Fibroblast of lung (primary cell): ENCODE data around the gene WDR37.

Source experiments
- CTCF ChIP-seq, 2 donors: IDR thresholded peaks in 1 of 2; conservative IDR thresholded peaks in 1 of 2; 1 replicate in 1 of 2; 2 replicates in 1 of 2; pipeline ENCODE4 v1.5.1; 2011 to 2012; ENCODE audit warnings: low read length in 2 of 2, control low read depth in 1 of 2, inconsistent platforms in 1 of 2, low read depth in 1 of 2, mild to moderate bottlenecking in 1 of 2
- EZH2 ChIP-seq: IDR thresholded peaks from 2 replicates; pipeline ENCODE4 v1.5.1; 2012; ENCODE audit warnings: low read length, control low read depth, mild to moderate bottlenecking; ENCODE audit errors: missing control alignments

- TF ChIP-seq EZH2 (no peak), CTCF (conservative IDR thresholded peaks at IDR 0.05 in 1 of 2, IDR thresholded peaks at IDR 0.05 in 1 of 2; ENCODE audit: low read depth in 1 of 2, low read length in 2 of 2) (no peak)
Observed at GRCh38 chr10:1141261-1141660, 85.1 kb downstream of the WDR37 start.
